Lower leg skin (tissue), 3 donors: ENCODE data around the gene RUVBL2.

ENCODE experiments used
- POLR2A ChIP-seq, 2 donors: fragments of 450-650 bp; IDR thresholded peaks; one replicate each; pipeline ENCODE4 v1.6.1; 2016 to 2017; ENCODE audit warnings: antibody characterized with exemption in 2 of 2, mild to moderate bottlenecking in 1 of 2, moderate library complexity in 1 of 2
- TF ChIP-seq, protein P1 (sequence below), 3 donors: fragments of 450-650 bp; IDR thresholded peaks; one replicate each; pipeline ENCODE4 v1.5.1; 2016; ENCODE audit warnings: antibody characterized with exemption in 3 of 3, mild to moderate bottlenecking in 3 of 3, moderate library complexity in 2 of 3

DNA sequence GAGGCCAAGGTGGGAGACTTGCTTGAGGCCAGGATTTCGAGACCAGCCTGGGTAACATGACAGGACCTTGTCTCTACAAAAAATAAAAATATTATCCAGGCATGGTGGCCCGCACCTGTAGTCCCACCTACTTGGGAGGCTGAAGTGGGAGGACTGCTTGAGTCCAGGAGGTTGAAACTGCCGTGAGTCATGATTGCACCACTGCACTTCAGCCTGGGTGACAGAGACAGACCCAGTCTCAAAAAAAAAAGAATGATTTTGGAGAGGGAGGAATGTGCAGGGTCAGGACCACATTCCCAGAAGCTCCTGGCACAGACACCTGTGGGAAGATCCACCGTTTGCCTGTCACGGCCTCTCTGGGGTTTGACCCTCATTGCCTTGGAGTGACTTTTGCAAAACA lies 48.3 kb upstream of the RUVBL2 start:
- TF ChIP-seq POLR2A (IDR thresholded peaks at IDR 0.05): no peak
- TF ChIP-seq, protein P1, sequence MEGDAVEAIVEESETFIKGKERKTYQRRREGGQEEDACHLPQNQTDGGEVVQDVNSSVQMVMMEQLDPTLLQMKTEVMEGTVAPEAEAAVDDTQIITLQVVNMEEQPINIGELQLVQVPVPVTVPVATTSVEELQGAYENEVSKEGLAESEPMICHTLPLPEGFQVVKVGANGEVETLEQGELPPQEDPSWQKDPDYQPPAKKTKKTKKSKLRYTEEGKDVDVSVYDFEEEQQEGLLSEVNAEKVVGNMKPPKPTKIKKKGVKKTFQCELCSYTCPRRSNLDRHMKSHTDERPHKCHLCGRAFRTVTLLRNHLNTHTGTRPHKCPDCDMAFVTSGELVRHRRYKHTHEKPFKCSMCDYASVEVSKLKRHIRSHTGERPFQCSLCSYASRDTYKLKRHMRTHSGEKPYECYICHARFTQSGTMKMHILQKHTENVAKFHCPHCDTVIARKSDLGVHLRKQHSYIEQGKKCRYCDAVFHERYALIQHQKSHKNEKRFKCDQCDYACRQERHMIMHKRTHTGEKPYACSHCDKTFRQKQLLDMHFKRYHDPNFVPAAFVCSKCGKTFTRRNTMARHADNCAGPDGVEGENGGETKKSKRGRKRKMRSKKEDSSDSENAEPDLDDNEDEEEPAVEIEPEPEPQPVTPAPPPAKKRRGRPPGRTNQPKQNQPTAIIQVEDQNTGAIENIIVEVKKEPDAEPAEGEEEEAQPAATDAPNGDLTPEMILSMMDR (IDR thresholded peaks at IDR 0.05): no peak
